Breast epithelium (tissue), 4 donors: ENCODE measurements around the gene SRGAP3. TPM values are rescaled to one million over a fixed set of nuclear protein-coding genes. Genes with fewer than 3 reads are reported as not detected.

Experiments used
- DNase-seq, 2 donors: peaks; one replicate each; pipeline ENCODE4 v3.0.0-alpha.2; 2019; ENCODE audit warnings: low spot score in 2 of 2
- H3K27ac ChIP-seq, 2 donors: fragments of 200-600 bp; sonication (generic) in 1 of 2; one replicate each; pipeline ENCODE4 v1.5.1; 2016 to 2019; ENCODE audit warnings: mild to moderate bottlenecking in 1 of 2
- H3K27me3 ChIP-seq, 2 donors: fragments of 200-600 bp; sonication (generic) in 1 of 2; one replicate each; pipeline versions ENCODE4 v1.5.1 to v1.6.0; 2017 to 2019; ENCODE audit warnings: control low read depth in 1 of 2, mild to moderate bottlenecking in 1 of 2
- H3K36me3 ChIP-seq: fragments of 200-600 bp; one replicate; pipeline ENCODE4 v1.5.1; 2019
- H3K4me1 ChIP-seq, 2 donors: fragments of 200-600 bp; sonication (generic); one replicate each; pipeline ENCODE4 v1.5.1; 2016 to 2019; ENCODE audit warnings: control low read depth in 1 of 2
- H3K4me3 ChIP-seq, 3 donors: fragments of 200-600 bp; sonication (generic); 1 replicate in 2 of 3; 2 replicates in 1 of 3; pipeline ENCODE4 v1.5.1; 2016 to 2019; ENCODE audit warnings: mild to moderate bottlenecking in 3 of 3, moderate library complexity in 2 of 3
- H3K9me3 ChIP-seq, 2 donors: fragments of 200-600 bp; sonication (generic) in 1 of 2; one replicate each; pipeline ENCODE4 v1.5.1; 2016 to 2019; ENCODE audit warnings: control low read depth in 1 of 2
- POLR2A ChIP-seq: fragments of 450-650 bp; IDR thresholded peaks from one replicate; pipeline ENCODE4 v1.6.1; 2016; ENCODE audit warnings: antibody characterized with exemption, mild to moderate bottlenecking, moderate library complexity
- POLR2AphosphoS5 ChIP-seq, 3 donors: sonication (generic); formaldehyde crosslinking; IDR thresholded peaks; one replicate each; pipeline ENCODE4 v1.6.1; 2017; ENCODE audit warnings: antibody characterized with exemption in 3 of 3
- intact Hi-C: fragments of 100-400 bp; cut with DNase I; formaldehyde crosslinking; loops from one replicate; pipeline ENCODE4 v1.15.1; 2023; ENCODE audit warnings: low total_unique reads
- total RNA-seq, 3 donors: library from RNA; depleted of rRNA; stranded (reverse); fragments of >200 nt; gene quantifications; one replicate each; pipeline ENCODE4 v1.1.0, GENCODE V29; 2016
- TF ChIP-seq, protein P1 (sequence below), 3 donors: fragments of 450-650 bp; IDR thresholded peaks; one replicate each; pipeline ENCODE4 v1.5.1; 2016 to 2017; ENCODE audit warnings: antibody characterized with exemption in 3 of 3, mild to moderate bottlenecking in 3 of 3, moderate library complexity in 3 of 3

Gene SRGAP3
- total RNA-seq, 3 donors from 2014 or later = 13.6 to 21.5 (median 19.0) TPM

DNA sequence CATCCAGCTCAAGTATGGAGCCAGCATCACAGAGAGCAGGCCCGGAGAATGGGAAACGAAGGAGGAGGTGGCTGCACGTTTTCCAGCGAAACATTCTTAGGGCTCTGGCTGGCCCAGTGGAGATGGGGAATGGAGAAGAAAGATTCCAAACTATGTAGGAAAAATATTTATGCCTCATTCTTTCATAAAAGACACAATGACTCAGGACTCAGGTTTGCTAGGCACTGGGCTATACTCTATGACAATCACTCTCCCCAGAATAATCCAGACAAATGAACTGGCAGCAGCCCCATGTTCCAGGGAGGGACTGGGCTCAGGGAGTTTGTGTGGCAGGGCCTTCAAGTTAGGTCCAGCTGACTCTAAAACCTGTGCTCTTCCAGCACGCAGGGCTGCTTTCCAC, 175.4 kb downstream of the SRGAP3 start:
- TF ChIP-seq POLR2AphosphoS5 (IDR thresholded peaks at IDR 0.05) (no peak), POLR2A (no peak)
- TF ChIP-seq, protein P1, sequence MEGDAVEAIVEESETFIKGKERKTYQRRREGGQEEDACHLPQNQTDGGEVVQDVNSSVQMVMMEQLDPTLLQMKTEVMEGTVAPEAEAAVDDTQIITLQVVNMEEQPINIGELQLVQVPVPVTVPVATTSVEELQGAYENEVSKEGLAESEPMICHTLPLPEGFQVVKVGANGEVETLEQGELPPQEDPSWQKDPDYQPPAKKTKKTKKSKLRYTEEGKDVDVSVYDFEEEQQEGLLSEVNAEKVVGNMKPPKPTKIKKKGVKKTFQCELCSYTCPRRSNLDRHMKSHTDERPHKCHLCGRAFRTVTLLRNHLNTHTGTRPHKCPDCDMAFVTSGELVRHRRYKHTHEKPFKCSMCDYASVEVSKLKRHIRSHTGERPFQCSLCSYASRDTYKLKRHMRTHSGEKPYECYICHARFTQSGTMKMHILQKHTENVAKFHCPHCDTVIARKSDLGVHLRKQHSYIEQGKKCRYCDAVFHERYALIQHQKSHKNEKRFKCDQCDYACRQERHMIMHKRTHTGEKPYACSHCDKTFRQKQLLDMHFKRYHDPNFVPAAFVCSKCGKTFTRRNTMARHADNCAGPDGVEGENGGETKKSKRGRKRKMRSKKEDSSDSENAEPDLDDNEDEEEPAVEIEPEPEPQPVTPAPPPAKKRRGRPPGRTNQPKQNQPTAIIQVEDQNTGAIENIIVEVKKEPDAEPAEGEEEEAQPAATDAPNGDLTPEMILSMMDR (IDR thresholded peaks at IDR 0.05) = no peak
- H3K9me3 ChIP-seq = no peaks in the 10 kb centered on the region
- H3K4me1 ChIP-seq = no peaks in the 10 kb centered on the region
- no peaks in the 10 kb centered on the region for H3K36me3 ChIP-seq
- H3K4me3 ChIP-seq = no peak overlapping the region
- DNase-seq = no peak
- intact Hi-C loops = no loop called here
- H3K27ac ChIP-seq = no peak overlapping the region
- no peaks in the 10 kb centered on the region for H3K27me3 ChIP-seq

DNA sequence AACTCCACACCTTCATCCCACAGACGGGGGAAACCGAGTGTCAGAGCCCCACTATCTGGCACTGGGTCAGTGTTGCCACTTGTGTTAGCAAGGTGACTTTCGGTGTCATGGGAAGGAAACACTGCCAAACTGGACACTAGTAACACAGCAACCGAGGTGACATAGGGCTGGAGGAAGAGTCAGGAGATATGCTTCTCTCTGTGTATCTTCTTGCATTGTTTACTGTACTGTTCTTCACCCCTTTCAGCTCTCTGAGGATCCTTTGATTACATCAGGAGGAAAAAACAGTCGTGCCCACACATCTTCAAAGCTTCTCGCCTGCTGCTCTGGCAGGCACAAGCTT, 176.8 kb downstream of the SRGAP3 start:
- TF ChIP-seq POLR2A (no peak), POLR2AphosphoS5 (IDR thresholded peaks at IDR 0.05) (no peak)
- Histone ChIP-seq H3K27ac (no peak overlapping the region), H3K36me3 (no peaks in the 10 kb centered on the region), H3K4me3 (no peak overlapping the region), H3K9me3 (no peaks in the 10 kb centered on the region), H3K27me3 (no peaks in the 10 kb centered on the region), H3K4me1 (no peaks in the 10 kb centered on the region)
- intact Hi-C loops = no loop called here
- no peak for DNase-seq

DNA sequence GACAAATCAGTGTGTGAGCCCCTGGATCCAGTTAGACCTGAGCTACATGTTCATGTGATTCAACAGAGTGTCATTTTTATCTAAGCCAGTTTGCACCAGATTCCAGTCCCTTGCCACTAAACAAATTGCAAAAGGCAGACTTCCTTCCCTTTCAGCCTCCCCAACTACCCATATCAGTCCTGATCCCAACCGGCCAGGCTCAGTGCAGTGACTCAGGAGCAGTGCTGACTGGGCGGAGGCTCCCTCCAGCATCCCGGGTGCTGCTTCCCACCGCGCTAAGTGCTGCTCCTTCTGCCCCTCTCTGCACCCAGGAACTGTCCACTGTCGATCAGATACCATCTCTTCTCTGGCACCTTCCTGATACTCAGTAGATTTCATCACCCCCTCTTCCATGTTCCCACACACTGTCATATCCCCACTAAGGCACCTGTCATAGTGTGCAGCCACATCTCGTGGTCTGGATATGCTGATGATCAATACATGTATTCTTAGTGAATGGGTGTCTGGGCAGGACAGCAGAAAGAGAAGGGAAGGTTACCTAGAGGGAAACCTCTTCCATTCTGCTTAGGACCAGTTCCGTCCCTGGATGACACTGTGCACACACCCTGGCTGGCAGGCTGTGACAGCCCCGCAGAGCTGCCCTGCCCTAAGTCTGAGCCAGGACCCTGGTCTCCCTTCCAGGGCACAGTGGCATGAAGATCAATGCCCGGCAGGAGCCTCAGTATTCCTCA, 177.3 kb downstream of the SRGAP3 start:
- Histone ChIP-seq H3K4me1 (no peaks in the 10 kb centered on the region), H3K27me3 (no peaks in the 10 kb centered on the region), H3K4me3 (no peak overlapping the region), H3K27ac (no peak overlapping the region), H3K36me3 (no peaks in the 10 kb centered on the region), H3K9me3 (no peaks in the 10 kb centered on the region)
- no peak for DNase-seq
- TF ChIP-seq POLR2A (no peak), POLR2AphosphoS5 (IDR thresholded peaks at IDR 0.05) (no peak)
- TF ChIP-seq, protein P1 (IDR thresholded peaks at IDR 0.05) = no peak
- intact Hi-C loops = no loop called here

DNA sequence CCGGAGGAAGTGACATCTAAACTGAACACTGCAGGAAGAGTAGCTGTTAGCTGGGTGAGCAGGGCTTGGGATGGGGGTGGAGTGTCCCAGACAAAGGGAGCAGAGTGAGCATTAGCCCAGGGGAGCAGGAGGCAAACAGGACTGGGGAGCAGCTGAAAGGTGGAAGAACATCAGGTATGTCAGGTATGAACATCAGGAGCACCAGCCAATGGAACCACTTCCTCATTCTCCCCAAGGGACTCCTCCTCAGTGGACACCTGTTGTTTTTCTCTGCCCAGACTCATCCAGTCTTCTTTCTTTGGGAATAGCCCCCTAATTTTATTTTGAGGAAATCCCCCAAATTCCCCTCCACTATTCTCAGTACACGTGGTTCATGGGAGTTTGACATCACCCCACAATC, 178.5 kb downstream of the SRGAP3 start:
- no peak for TF ChIP-seq POLR2AphosphoS5 (IDR thresholded peaks at IDR 0.05)
- TF ChIP-seq POLR2A = no peak
- TF ChIP-seq, protein P1 (IDR thresholded peaks at IDR 0.05) = no peak
- H3K4me3 ChIP-seq = no peak overlapping the region
- no peak overlapping the region for H3K27ac ChIP-seq
- H3K9me3 ChIP-seq = no peaks in the 10 kb centered on the region
- no peaks in the 10 kb centered on the region for H3K36me3 ChIP-seq
- intact Hi-C loops = no loop called here
- no peaks in the 10 kb centered on the region for H3K27me3 ChIP-seq
- no peak for DNase-seq
- H3K4me1 ChIP-seq = no peaks in the 10 kb centered on the region

DNA sequence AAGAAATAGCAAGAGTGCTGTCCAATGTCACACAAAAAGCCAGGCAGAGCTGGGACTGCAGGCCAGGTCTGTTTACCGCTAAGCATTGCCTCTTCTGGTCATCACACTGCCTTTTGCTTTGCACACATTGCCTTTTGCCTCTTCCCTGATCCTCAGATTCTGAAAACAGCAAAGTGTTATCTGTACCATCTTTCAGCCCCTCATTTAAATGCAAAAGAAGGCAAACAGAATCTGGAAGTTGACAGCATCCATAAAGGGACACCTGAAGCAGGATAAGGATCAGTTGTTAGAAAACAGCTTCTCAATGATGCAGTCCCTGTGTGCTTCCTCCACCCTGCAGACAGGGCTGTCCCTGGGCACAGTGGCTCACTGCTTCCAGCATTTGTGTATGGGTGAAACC, 179.5 kb downstream of the SRGAP3 start:
- Histone ChIP-seq H3K9me3 (no peaks in the 10 kb centered on the region), H3K27me3 (no peaks in the 10 kb centered on the region), H3K27ac (no peak overlapping the region), H3K4me1 (no peaks in the 10 kb centered on the region), H3K4me3 (no peak overlapping the region), H3K36me3 (no peaks in the 10 kb centered on the region)
- intact Hi-C loops = no loop called here
- no peak for DNase-seq
- no peak for TF ChIP-seq POLR2AphosphoS5 (IDR thresholded peaks at IDR 0.05)
- no peak for TF ChIP-seq POLR2A
- TF ChIP-seq, protein P1 (IDR thresholded peaks at IDR 0.05) = no peak
